ENCODE results near the gene OR6T1. TPM values are rescaled to one million over a fixed set of nuclear protein-coding genes. Genes with fewer than 3 reads are reported as not detected.

OR6T1 gene
- total RNA-seq, 1 donor from 2014 or later: not detected

- intact Hi-C loops (cut with DNase I): no loop called here
- no peaks in the 10 kb centered on the region for H3K36me3 ChIP-seq
- no peaks in the 10 kb centered on the region for H3K4me1 ChIP-seq
- no peak overlapping the region for H3K27ac ChIP-seq
- no peak overlapping the region for H3K4me3 ChIP-seq
- H3K9me3 ChIP-seq: no peaks in the 10 kb centered on the region
- TF ChIP-seq CTCF (IDR thresholded peaks at IDR 0.05): no peak
- DNase-seq (ENCODE audit: low spot score in 2 of 2): no peak
- no peaks in the 10 kb centered on the region for H3K27me3 ChIP-seq
These were observed 13.1 kb upstream of the OR6T1 start for GRCh38 chr11:123956752-123957151.

GRCh38 chr11:123945132-123945531 is 1.5 kb upstream of the OR6T1 start:
- intact Hi-C loops (cut with DNase I): no loop called here
- H3K27ac ChIP-seq: no peak overlapping the region
- H3K36me3 ChIP-seq: no peaks in the 10 kb centered on the region
- no peaks in the 10 kb centered on the region for H3K27me3 ChIP-seq
- DNase-seq (ENCODE audit: low spot score in 2 of 2): no peak
- no peak overlapping the region for H3K4me3 ChIP-seq
- H3K9me3 ChIP-seq: no peaks in the 10 kb centered on the region
- no peak for TF ChIP-seq CTCF (IDR thresholded peaks at IDR 0.05)
- H3K4me1 ChIP-seq: no peaks in the 10 kb centered on the region

GRCh38 chr11:123942413-123942812 is 1.2 kb downstream of the OR6T1 start:
- TF ChIP-seq CTCF (IDR thresholded peaks at IDR 0.05): no peak
- Histone ChIP-seq H3K9me3 (no peaks in the 10 kb centered on the region), H3K36me3 (no peaks in the 10 kb centered on the region), H3K27ac (no peak overlapping the region), H3K4me3 (no peak overlapping the region), H3K4me1 (no peaks in the 10 kb centered on the region), H3K27me3 (no peaks in the 10 kb centered on the region)
- intact Hi-C loops (cut with DNase I): no loop called here
- no peak for DNase-seq (ENCODE audit: low spot score in 2 of 2)

DNA sequence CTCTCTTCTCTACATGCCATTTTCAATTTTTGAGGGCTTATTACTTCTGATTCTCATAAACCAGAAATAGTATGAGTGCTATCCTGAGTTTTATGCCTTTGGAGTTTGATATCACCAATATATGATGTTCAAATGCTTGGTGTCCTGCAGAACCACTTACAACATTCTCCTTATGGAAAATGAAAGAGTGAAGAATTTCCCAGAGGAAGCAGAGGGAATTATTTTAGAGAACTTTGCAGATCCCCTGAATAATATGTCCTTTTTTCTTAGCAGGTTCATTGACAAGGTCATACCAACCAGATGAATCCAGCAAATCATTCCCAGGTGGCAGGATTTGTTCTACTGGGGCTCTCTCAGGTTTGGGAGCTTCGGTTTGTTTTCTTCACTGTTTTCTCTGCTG is 4.3 kb downstream of the OR6T1 start, which contains the start of gene OR4D5:
OR4D5 (plus strand) TSS at position 301 of the 400 bp plus-strand sequence; CDS start at position 301, 0 bp downstream.
- TF ChIP-seq CTCF (IDR thresholded peaks at IDR 0.05): no peak
- no peak within 1 kb of the TSS for H3K27ac ChIP-seq

GRCh38 chr11:123924027-123924426 is 19.6 kb downstream of the OR6T1 start:
- Histone ChIP-seq H3K27me3 (no peaks in the 10 kb centered on the region), H3K9me3 (no peaks in the 10 kb centered on the region), H3K36me3 (no peaks in the 10 kb centered on the region), H3K27ac (no peak overlapping the region), H3K4me1 (no peaks in the 10 kb centered on the region), H3K4me3 (no peak overlapping the region)
- TF ChIP-seq CTCF (IDR thresholded peaks at IDR 0.05): no peak
- intact Hi-C loops (cut with DNase I): no loop called here
- no peak for DNase-seq (ENCODE audit: low spot score in 2 of 2)

More for the DNA sequence above, 4.3 kb downstream of the OR6T1 start, which contains the start of gene OR4D5:
- Histone ChIP-seq H3K9me3 (no peaks in the 10 kb centered on the region), H3K36me3 (no peaks in the 10 kb centered on the region), H3K27me3 (no peaks in the 10 kb centered on the region), H3K4me1 (no peaks in the 10 kb centered on the region), H3K4me3 (no peak within 1 kb of the TSS)
- DNase-seq (ENCODE audit: low spot score in 2 of 2): no peak
- intact Hi-C loops (cut with DNase I): no loop called here

- TF ChIP-seq CTCF (IDR thresholded peaks at IDR 0.05): no peak
- DNase-seq (ENCODE audit: low spot score in 2 of 2): no peak
- intact Hi-C loops (cut with DNase I): no loop called here
- Histone ChIP-seq H3K4me1 (no peaks in the 10 kb centered on the region), H3K4me3 (no peak overlapping the region), H3K36me3 (no peaks in the 10 kb centered on the region), H3K9me3 (no peaks in the 10 kb centered on the region), H3K27ac (no peak overlapping the region), H3K27me3 (no peaks in the 10 kb centered on the region)
These were observed 22.7 kb downstream of the OR6T1 start for GRCh38 chr11:123920943-123921342.

Measured in ascending aorta (tissue), 2 donors.